Ishikawa (cell line): Measurements from ENCODE around the gene OR8D1.

Experiments used
- CEBPB ChIP-seq: IDR thresholded peaks from 2 replicates; pipeline ENCODE4 v1.6.1; 2012
- CREB1 ChIP-seq: IDR thresholded peaks from 2 replicates; pipeline ENCODE4 v1.6.1; 2012; ENCODE audit warnings: low read depth
- EGR1 ChIP-seq: IDR thresholded peaks from 2 replicates; pipeline ENCODE4 v1.6.1; 2012
- EP300 ChIP-seq: IDR thresholded peaks from 2 replicates; pipeline ENCODE4 v1.6.1; 2012; ENCODE audit warnings: borderline replicate concordance
- RAD21 ChIP-seq: IDR thresholded peaks from 2 replicates; pipeline ENCODE4 v1.6.1; 2012; ENCODE audit warnings: low read depth
- YY1 ChIP-seq: IDR thresholded peaks from 2 replicates; pipeline ENCODE4 v1.6.1; 2012; ENCODE audit warnings: low read depth
- TF ChIP-seq, protein P1 (sequence below): IDR thresholded peaks from 2 replicates; pipeline ENCODE4 v1.6.1; 2012
- TF ChIP-seq, protein P2 (sequence below): IDR thresholded peaks from 2 replicates; pipeline ENCODE4 v1.6.1; 2012

DNA sequence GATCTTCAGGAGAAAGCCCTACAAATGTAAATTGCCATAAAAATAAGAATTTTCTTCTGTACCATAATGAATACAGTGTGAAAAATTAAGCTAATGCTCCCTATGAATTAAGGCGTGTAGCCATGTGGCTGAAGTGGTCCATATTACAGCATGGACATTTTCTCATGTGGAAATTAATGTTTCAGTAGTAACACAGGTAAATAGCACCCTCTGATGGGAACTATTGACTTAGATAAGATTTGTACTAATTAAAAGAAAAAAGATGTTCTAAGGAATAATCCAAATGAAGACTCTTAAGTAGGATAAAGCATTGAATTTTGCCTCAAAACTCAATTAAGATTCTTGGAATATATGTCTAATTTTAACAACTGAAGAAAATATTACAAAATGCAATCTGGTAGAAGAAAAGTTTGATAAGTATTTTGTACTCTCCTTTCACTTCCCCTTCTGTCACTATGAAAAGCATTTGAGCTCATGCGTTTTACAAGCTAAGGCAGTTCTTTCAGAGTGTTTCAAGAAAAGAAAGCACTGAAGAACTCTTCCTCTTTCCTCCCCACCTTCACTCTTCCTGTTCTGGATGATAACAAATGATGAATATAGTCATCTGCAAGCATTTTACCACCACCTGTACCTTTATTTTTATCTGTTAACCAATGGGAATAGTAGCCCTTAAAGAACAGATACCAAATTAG, 16.2 kb upstream of the OR8D1 start:
- TF ChIP-seq YY1 (no peak), EP300 (no peak), CEBPB (no peak), EGR1 (no peak), RAD21 (no peak), CREB1 (no peak)
- TF ChIP-seq, protein P1, sequence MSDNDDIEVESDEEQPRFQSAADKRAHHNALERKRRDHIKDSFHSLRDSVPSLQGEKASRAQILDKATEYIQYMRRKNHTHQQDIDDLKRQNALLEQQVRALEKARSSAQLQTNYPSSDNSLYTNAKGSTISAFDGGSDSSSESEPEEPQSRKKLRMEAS = no peak
- TF ChIP-seq, protein P2, sequence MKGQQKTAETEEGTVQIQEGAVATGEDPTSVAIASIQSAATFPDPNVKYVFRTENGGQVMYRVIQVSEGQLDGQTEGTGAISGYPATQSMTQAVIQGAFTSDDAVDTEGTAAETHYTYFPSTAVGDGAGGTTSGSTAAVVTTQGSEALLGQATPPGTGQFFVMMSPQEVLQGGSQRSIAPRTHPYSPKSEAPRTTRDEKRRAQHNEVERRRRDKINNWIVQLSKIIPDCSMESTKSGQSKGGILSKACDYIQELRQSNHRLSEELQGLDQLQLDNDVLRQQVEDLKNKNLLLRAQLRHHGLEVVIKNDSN = no peak
